ENCODE data around the gene HHAT.

The HHAT gene

GRCh38 chr1:210328746-210329503, at the start of gene HHAT:
Gene HHAT, plus strand, starts transcription at chr1:210328902. Its CDS starts 20,074 bp downstream, at chr1:210348976.
- DNase-seq (ENCODE audit: low spot score), result peak; percentile 67

DNA sequence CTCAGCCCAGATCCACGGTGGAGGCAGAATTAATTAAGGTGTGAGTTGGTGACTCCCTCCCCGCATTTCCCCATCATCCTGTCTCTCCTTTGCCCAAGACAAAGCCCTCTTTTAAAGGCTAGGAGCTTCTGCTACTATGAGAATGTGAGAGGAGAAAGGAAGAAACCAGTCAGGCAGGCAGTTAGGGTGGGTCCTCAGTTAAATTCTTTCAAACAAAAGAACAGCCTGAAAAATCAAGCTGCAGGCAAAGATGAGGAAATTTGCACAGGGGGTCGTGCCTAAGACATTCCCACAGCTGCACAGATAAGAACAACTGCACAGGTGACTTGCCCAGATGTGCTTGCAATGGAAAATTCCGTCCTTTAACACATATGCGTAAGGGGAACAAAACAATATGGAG, 48.5 kb upstream of the HHAT start:
- DNase-seq (ENCODE audit: low spot score), result no peak

- no peak for DNase-seq (ENCODE audit: low spot score)
Measured at GRCh38 chr1:210288116-210288515, 40.6 kb upstream of the HHAT start.

DNA sequence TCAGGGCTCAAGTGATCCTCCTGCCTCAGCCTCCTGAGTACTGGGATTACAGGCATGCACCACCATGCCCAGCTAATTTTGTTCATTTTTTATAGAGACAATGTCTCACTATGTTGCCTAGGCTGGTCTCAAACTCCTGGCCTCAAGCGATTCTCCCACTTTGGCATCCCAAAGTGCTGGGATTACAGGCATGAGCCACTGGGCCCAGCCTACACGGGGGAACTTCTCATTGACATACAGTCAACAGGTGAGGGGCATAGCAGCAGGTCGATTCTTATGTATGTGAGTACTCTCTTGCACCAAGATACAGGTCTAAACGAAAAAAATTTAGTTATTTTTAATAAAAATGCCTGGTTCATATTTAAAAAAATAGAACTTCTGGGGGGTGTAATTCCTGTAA, 39.5 kb upstream of the HHAT start:
- DNase-seq (ENCODE audit: low spot score), result no peak

DNA sequence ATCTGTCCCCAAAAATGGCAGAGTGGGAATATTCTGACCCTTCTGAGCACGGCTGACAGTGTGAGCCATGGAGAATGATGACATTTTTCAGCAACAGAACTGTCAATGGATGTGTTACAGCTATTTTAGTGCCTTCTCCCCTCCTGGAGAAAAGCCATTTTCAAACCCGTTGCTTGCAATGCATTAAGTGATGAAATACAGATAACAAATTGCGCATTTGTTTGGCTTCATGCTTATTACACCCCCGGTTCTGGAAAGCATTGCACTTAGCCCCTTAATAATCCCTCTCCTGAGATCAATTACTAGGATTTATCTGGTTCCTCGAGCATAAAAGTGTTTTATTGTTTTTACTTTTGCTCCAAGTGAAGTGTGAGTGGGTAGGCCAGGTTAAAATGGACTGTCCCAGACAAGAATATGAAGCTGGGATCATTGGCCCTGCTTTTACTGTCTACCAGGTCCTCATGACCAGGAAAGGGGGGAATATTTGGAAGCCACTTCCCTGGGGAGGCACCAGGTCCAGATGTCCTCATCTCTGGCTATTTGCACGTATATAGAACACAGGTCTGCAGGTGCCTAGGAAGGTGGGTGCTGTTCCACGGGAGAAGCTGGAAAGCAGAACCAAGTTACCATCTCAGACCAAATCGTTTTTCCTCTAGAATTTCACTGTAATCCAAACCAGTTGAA, 37.5 kb upstream of the HHAT start:
- no peak for DNase-seq (ENCODE audit: low spot score)

DNA sequence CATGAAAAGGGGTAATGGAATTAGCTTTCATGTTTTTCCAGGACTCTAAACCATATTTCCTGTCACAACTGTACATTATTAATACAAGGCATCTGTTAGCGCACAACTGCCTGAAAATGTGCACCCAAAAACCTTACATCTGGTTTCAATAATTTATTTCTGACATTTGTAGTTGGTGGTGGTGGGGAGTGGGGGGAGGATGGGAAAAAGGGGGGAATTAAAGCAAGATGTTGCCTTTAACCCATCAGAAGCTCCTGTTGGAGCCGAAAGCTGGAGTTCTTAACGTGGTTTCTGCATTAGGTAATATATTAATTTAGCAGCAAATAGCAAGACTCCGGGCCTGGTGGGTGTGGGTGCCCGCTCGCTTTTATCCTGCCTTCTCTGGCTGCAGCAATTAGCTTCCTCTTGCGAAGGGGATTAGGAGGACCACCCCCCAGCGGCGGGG, 36.9 kb upstream of the HHAT start:
- DNase-seq (ENCODE audit: low spot score), result no peak

GRCh38 chr1:210292231-210292871, 36.4 kb upstream of the HHAT start:
- DNase-seq (ENCODE audit: low spot score), result peak; percentile 17

GRCh38 chr1:210293171-210293607, 35.5 kb upstream of the HHAT start:
- no peak for DNase-seq (ENCODE audit: low spot score)

GRCh38 chr1:210294999-210295745, 33.5 kb upstream of the HHAT start:
- DNase-seq (ENCODE audit: low spot score), result no peak

GRCh38 chr1:210296682-210297081, 32.0 kb upstream of the HHAT start:
- no peak for DNase-seq (ENCODE audit: low spot score)

DNA sequence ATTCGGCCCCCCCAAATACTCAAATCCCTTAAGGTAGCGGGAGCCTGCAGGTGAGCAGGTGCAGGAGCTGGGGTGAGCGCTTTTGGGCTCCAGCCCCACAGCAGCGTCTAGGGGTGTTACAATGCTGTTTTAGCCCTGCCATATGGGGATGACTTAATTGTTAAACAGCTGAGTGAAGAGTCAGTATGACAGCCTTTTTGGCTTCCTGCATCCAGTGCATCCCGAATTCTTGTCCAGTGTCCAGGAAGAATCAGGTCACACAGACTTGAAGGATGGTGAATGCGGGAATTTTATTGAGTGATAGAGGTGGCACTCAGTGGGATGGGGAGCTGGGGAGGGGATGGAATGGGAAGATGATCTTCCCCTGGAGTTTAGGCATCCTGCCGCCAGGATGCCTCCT, 30.4 kb upstream of the HHAT start:
- DNase-seq (ENCODE audit: low spot score), result no peak

DNA sequence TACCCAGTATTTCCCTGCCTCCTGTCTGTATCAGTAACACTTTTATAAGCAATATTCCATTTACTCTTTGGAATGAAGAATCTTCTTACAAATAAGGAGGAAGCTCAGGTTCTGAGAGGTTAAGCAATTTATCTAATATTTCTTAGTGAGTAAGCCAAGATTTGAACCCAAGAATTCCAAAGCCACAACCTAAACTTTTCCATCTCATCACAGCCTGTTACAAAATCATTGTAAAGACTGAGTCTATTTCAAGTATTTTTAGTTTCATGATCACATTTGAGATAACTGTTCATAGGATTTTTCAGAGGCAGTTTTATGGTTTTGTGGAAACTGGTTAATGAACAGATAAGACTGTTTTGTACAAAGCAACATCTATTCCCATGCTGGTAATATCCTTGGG, 29.8 kb upstream of the HHAT start:
- no peak for DNase-seq (ENCODE audit: low spot score)

DNA sequence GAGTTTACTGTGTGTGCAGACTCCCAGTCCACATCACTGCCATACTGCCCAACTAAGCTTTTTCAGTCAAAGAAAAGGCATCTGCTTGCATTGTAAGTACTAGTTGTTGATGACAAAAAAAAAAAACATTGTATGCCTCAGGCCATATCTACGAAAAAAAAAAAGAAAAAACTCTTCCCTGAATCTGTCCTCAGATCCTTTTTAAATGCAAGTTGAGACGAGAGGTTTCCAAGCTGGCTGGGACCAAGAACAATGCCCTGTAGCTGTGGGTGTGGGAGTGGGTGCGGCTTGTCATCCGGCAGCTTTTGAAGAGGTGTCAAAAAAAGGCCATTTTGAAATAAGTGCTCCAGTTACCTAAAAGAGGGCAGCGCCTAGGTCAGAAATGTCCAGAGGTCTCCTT, 29.2 kb upstream of the HHAT start:
- no peak for DNase-seq (ENCODE audit: low spot score)

GRCh38 chr1:210300923-210301614, 27.6 kb upstream of the HHAT start:
- no peak for DNase-seq (ENCODE audit: low spot score)

DNA sequence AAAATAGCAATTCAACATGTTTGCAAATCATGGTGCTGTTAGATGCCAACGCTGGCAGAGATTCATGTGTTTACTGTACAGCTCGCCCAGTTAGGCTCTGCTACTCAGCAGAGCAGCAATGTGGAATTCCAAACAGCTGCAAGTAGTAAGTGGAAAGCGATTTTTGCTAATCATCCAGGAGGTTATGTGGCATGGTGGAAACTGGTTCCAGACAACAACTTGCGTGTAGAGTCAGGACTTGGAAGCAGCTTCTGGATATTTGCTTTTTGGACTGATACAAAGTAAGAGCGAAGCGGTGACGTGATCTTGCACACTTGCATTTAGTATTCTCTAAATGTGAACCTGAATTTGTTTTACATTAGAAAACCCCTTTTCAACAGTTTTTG, 27.1 kb upstream of the HHAT start:
- no peak for DNase-seq (ENCODE audit: low spot score)

GRCh38 chr1:210302501-210302900, 26.2 kb upstream of the HHAT start:
- no peak for DNase-seq (ENCODE audit: low spot score)

- no peak for DNase-seq (ENCODE audit: low spot score)
Measured at GRCh38 chr1:210303391-210303790, 25.3 kb upstream of the HHAT start.

- no peak for DNase-seq (ENCODE audit: low spot score)
Measured at GRCh38 chr1:210310562-210311153, 18.0 kb upstream of the HHAT start.

DNA sequence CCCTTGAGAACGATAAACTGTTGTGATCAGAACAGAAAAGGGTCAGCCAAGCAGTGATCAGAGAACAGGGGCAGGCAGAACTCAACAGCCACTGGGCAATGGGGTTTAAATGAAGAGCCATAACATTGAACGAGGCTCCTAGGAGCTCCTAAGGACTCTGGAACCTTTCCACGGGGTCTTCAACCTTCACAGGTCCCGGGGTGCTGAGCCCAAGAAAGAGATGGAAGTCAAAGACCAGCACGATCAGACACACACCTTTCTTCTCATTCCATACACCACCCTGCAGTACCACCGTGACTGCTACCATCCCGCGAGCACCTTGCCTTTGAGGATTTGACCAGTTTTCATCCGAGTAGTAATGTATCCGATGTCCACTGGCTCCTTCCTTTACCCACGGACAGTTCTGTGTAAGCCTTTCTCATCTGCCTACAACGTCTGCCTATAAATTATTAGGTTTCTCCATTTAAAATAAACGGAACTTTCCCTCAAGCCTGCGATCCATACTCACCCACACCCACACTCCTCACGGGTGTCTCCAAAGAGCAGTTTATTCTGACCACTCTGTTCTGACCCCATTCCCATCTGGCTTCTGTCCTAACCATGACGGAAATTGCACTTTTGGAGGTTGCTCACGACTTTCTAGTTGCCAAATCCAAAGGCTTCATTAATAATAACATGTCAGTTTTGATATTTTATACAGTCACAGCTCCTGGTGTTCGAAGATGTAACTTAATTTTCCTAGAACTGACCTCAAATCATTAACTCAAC, 16.8 kb upstream of the HHAT start:
- no peak for DNase-seq (ENCODE audit: low spot score)

DNA sequence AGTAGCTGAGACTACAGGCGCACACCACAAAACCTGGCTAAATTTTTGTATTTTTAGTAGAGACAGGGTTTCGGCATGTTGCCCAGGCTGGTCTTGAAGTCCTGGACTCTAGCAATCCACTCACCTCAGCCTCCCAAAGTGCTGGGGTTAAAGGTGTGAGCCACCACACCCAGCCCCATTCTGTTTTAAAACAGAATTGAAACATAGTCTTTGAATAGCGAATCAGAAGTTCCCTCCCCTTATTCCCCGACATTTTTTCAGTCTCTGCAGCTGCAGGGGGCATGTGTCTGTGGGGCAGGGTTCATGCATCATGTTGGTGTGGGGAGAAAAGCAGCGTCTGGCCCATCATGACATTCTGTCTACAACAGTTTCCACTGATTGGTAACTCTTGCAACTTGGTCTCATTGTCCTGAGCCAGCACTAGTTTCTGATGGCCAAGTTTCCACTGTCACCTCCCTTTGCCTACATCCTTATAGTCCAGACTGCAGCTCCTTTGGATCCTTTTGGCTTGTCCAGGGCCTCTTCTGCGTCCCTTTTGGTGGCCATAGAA, 15.6 kb upstream of the HHAT start:
- no peak for DNase-seq (ENCODE audit: low spot score)

Measured in HuH-7.5 (cell line).